ENCODE measurements around the gene ESYT1.

The ESYT1 gene

DNA sequence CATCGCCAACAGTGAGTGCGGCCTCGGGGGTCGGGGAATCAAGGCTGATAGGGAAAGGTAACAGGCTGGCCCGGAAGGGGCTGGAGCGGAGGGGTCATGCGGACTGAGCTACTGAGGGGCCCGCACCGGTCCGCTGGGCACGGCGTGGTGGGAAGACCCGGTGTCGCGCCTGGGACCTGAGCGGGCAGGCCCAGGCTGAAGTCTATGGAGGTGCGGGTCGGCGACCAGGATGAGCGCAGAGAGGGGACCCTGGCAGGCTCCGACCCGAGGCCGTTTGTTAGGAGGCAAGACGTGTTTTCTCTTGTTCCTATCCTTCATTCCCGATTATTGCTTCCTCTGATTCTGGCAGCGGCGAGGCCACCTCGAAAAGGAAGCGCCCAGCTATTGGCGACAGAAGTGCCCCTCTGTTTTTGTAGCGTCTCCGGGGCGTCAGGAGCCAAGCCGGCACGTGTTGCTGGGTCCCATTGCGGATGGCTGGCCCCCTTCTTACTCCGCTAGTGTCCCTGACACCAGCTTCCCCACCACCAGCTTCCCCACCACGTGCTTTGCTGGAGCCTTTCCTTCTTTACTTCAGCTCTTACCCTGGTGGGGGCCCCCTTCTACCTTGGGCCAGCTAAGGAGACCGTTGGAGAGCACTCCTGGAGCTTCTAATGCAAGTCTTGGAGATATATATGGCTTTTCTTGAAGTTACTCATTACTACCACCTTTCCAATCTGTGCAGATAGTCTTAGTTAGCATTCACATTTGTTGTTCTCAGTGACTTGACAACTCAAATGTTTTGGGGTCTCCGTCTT lies 23.1 kb upstream of the ESYT1 start (continued):
- TF ChIP-seq ZNF658 (tag by site-specific recombination; IDR thresholded peaks at IDR 0.05) (no peak), ZNF623 (tag by site-specific recombination; IDR thresholded peaks at IDR 0.05) (no peak), PRDM1 (tag by site-specific recombination; IDR thresholded peaks at IDR 0.05) (0 out of 2 replicates have a peak, but pooled peaks have one; percentile 4), ZNF629 (tag by site-specific recombination; IDR thresholded peaks at IDR 0.05) (no peak), ZNF571 (tag by site-specific recombination; IDR thresholded peaks at IDR 0.05) (no peak), ZNF777 (tag by site-specific recombination; IDR thresholded peaks at IDR 0.05; ENCODE audit: borderline replicate concordance) (no peak), ZNF214 (tag by site-specific recombination; IDR thresholded peaks at IDR 0.05; ENCODE audit: borderline replicate concordance) (no peak), ZNF768 (tag by site-specific recombination; IDR thresholded peaks at IDR 0.05) (no peak), GLIS1 (tag by site-specific recombination; IDR thresholded peaks at IDR 0.05) (peak; percentile 62), SETDB1 (IDR thresholded peaks at IDR 0.05; ENCODE audit: insufficient read length, low read length) (no peak), GLI2 (tag by site-specific recombination; IDR thresholded peaks at IDR 0.05; ENCODE audit: borderline replicate concordance, low read depth) (no peak), ZNF239 (tag by site-specific recombination; IDR thresholded peaks at IDR 0.05) (no peak), KLF16 (tag by site-specific recombination; IDR thresholded peaks at IDR 0.05) (peak; percentile 46; the same call in 1 of the 2 replicates), ZNF707 (tag by site-specific recombination; IDR thresholded peaks at IDR 0.05) (no peak), KLF8 (tag by site-specific recombination; IDR thresholded peaks at IDR 0.05) (no peak), ZXDB (tag by site-specific recombination; IDR thresholded peaks at IDR 0.05) (no peak), ZBTB21 (tag by site-specific recombination; IDR thresholded peaks at IDR 0.05) (no peak), ZNF155 (tag by site-specific recombination; IDR thresholded peaks at IDR 0.05) (no peak), ATF2 (tag by site-specific recombination; IDR thresholded peaks at IDR 0.05; ENCODE audit: low read depth) (no peak), ZNF394 (tag by site-specific recombination; IDR thresholded peaks at IDR 0.05; ENCODE audit: borderline replicate concordance) (no peak), ZNF510 (tag by site-specific recombination; IDR thresholded peaks at IDR 0.05; ENCODE audit: insufficient replicate concordance) (no peak), SCRT1 (tag by site-specific recombination; IDR thresholded peaks at IDR 0.05; ENCODE audit: borderline replicate concordance) (no peak), ZNF169 (tag by site-specific recombination; IDR thresholded peaks at IDR 0.05) (no peak), ZFP3 (tag by site-specific recombination; IDR thresholded peaks at IDR 0.05; ENCODE audit: low read depth) (no peak), FEZF1 (tag by site-specific recombination; IDR thresholded peaks at IDR 0.05) (no peak), ZNF23 (tag by site-specific recombination; IDR thresholded peaks at IDR 0.05; ENCODE audit: borderline replicate concordance) (no peak), ZNF366 (tag by site-specific recombination; conservative IDR thresholded peaks at IDR 0.05) (no peak), AEBP2 (tag by site-specific recombination; IDR thresholded peaks at IDR 0.05; ENCODE audit: borderline replicate concordance) (no peak), ZNF423 (tag by site-specific recombination; IDR thresholded peaks at IDR 0.05) (no peak)
- TF ChIP-seq, protein P1, sequence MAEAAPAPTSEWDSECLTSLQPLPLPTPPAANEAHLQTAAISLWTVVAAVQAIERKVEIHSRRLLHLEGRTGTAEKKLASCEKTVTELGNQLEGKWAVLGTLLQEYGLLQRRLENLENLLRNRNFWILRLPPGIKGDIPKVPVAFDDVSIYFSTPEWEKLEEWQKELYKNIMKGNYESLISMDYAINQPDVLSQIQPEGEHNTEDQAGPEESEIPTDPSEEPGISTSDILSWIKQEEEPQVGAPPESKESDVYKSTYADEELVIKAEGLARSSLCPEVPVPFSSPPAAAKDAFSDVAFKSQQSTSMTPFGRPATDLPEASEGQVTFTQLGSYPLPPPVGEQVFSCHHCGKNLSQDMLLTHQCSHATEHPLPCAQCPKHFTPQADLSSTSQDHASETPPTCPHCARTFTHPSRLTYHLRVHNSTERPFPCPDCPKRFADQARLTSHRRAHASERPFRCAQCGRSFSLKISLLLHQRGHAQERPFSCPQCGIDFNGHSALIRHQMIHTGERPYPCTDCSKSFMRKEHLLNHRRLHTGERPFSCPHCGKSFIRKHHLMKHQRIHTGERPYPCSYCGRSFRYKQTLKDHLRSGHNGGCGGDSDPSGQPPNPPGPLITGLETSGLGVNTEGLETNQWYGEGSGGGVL (tag by site-specific recombination; IDR thresholded peaks at IDR 0.05), result no peak
- TF ChIP-seq, protein P2, sequence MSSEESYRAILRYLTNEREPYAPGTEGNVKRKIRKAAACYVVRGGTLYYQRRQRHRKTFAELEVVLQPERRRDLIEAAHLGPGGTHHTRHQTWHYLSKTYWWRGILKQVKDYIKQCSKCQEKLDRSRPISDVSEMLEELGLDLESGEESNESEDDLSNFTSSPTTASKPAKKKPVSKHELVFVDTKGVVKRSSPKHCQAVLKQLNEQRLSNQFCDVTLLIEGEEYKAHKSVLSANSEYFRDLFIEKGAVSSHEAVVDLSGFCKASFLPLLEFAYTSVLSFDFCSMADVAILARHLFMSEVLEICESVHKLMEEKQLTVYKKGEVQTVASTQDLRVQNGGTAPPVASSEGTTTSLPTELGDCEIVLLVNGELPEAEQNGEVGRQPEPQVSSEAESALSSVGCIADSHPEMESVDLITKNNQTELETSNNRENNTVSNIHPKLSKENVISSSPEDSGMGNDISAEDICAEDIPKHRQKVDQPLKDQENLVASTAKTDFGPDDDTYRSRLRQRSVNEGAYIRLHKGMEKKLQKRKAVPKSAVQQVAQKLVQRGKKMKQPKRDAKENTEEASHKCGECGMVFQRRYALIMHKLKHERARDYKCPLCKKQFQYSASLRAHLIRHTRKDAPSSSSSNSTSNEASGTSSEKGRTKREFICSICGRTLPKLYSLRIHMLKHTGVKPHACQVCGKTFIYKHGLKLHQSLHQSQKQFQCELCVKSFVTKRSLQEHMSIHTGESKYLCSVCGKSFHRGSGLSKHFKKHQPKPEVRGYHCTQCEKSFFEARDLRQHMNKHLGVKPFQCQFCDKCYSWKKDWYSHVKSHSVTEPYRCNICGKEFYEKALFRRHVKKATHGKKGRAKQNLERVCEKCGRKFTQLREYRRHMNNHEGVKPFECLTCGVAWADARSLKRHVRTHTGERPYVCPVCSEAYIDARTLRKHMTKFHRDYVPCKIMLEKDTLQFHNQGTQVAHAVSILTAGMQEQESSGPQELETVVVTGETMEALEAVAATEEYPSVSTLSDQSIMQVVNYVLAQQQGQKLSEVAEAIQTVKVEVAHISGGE (tag by site-specific recombination; conservative IDR thresholded peaks at IDR 0.05; ENCODE audit: low read depth), result peak; percentile 71
- TF ChIP-seq, protein P3, sequence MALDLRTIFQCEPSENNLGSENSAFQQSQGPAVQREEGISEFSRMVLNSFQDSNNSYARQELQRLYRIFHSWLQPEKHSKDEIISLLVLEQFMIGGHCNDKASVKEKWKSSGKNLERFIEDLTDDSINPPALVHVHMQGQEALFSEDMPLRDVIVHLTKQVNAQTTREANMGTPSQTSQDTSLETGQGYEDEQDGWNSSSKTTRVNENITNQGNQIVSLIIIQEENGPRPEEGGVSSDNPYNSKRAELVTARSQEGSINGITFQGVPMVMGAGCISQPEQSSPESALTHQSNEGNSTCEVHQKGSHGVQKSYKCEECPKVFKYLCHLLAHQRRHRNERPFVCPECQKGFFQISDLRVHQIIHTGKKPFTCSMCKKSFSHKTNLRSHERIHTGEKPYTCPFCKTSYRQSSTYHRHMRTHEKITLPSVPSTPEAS (tag by site-specific recombination; IDR thresholded peaks at IDR 0.05), result no peak
